HG03280 (cell line): ENCODE results near the gene SPG11.
"Not testable (repeated sequence)": the region's sequence is repeated elsewhere in the genome, so short reads cannot be mapped to it uniquely, and the experiment has no call there.

ENCODE experiments used
- ATAC-seq: cut with Tn5 transposase; IDR thresholded peaks from one replicate; pipeline ENCODE4 v1.9.1; 2021; ENCODE audit warnings: mild to moderate bottlenecking, moderate library complexity; ENCODE audit not compliant: unreplicated experiment

The SPG11 gene

GRCh38 chr15:44565387-44566154 is 97.9 kb downstream of the SPG11 start:
- no peak for ATAC-seq

GRCh38 chr15:44560926-44561325 is 102.5 kb downstream of the SPG11 start:
- ATAC-seq = not testable (repeated sequence)

DNA sequence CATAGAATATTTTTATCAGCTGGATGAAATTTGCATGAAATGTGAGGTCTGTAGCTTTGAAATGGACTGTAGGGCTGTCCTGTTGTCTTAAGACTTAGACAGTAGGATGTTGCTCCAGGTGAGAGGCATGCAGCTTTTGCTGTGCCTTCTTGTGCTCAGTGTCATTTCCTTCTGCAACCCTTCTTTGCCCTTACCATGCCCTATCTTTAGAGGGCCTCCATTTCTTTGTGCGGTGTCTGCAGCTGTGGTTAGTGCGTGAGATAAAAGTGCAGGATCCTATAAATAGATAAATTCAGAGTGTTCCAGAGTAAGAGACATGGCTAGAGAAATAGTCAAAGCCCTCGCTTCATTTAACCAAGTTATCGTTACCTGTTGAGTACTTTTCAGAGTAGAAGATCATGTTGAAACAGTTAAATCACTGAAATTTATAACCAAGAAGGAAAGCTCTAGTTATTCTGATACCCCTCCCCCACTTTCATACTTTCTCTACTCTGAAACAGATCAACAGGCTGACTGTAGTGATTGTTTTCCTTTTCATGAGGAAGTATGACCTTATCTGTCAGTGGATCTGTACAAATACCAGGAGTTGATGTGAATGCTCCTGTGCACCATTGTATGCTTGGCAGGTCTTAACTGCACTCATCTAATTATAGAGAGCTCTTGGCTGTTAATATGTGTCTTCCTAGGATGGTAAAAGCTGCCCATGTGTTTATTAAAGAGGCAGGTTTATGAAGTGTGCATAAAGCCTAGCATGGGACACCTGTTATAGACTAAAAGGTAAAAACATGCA is 108.3 kb downstream of the SPG11 start:
- no peak for ATAC-seq

DNA sequence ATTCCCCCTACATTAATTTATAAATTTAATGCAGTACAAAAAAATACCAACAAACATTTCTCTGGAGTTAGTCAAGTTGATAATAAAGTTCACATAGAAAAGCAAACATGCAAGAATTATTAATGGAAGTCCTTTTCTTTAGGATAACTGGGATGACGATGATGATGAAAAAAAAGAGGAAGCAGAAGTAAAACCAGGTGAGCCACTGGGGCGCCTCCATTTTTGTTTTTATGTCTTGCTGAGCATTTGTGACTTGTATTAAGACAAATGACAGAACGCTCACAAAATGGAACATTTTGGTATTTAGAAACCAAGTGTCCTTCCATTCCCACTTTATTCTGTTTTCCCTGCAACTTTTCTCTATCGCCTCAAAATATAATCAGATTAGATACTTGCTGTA is 112.7 kb downstream of the SPG11 start:
- ATAC-seq = no peak

DNA sequence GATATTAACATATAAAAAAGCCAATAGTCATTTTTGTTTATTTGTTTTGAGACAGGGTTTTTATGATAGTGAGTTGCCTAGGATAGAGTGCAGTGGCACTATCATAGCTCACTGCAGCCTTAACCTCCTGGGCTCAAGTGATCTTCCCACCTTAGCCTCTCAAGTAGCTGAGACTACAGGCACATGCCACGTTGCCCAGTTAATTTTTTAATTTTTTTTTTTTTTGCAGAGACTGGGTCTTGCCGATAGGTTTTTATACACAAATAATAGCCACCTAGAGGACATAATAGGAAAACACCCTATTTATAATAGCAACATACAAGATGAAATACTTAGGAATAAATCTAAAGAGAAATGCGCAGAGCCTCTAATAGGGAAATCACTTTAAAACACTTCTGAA is 113.2 kb downstream of the SPG11 start:
- ATAC-seq = no peak

DNA sequence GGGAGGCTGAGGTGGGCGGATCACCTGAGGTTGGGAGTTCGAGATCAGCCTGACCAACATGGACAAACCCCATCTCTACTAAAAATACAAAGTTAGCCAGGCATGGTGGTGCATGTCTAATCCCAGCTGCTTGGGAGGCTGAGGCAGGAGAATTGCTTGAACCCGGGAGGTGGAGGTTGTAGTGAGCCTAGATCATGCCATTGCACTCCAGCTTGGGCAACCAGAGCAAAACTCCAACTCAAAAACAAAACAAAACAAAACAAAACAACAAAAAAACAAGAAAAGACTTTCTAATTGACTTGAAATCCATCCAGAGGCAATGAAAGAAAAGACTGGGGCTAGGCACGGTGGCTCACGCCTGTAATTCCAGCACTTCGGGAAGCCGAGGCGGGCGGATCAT is 114.3 kb downstream of the SPG11 start:
- ATAC-seq = not testable (repeated sequence)

GRCh38 chr15:44545913-44546802 is 117.3 kb downstream of the SPG11 start:
- peak; percentile 64 for ATAC-seq

DNA sequence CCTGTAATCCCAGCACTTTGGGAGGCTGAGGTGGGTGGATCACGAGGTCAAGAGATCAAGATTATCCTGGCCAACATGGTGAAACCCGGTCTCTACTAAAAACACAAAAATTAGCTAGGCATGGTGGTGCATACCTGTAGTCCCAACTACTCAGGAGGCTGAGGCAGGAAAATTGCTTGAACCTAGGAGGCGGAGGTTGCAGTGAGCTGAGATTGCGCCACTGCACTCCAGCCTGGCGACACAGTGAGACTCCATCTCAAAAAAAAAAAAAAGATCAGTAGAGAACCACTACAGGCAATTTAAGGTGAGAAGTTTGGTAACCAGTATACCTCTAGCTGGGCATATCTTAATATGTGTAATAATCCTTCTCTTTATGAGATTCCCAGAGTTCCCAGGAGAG is 118.7 kb downstream of the SPG11 start:
- ATAC-seq = not testable (repeated sequence)

GRCh38 chr15:44542596-44542995 is 120.9 kb downstream of the SPG11 start:
- ATAC-seq = no peak

DNA sequence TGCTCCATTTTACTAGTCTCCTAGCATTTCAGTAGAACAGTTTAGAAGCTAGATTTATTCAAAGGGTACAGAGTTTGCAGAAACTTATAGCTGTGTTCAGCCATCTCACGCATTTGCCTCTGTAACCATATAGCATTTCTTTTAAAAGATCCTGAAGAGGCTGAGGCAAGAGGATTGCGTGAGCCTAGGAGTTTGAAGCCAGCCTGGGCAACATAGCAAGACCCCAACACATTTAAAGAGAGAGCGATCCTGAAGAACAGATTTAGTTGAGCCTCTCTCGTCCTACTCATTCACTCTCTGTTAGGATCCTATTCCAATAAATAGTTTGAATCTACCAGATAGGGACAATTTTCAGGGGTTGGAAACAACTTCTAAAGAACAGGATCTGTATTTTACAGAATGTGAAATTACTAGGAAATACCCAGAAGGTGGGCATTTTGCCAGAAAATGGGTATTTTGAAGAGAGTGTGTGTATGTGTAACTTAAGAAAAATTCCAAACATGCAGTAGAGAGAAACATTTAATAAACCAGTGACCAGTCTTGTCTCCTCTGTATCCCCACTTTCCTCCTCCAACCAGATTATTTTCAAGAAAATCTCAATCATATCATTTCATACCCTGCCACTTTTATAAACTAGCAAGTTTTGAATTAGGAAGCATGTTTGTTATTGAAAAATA is 122.0 kb downstream of the SPG11 start:
- no peak for ATAC-seq

DNA sequence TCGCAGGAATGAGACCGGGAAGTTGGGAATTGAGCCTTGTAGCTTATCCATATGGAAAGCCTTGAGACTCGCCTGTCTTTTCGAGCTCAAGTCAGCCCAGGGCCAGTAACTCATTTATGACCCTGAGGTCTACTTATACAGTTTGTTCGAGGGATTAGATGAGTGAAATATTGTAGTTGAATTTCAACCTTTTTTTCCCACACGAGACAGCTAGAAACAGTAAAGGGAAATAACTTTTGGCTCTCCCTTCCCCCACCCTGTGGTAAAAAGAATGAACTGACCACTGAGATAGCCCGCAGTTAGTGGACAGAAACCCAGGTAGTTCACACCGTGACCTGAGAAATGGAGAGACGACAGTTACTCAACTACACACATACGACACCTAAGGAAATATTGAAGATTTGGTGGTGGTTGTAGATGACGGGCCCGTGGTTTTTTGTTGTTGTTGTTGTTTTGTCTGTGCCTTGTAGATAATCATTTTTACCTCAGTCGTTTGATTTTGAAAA is 125.7 kb downstream of the SPG11 start:
- no peak for ATAC-seq

GRCh38 chr15:44536962-44537734 is 126.3 kb downstream of the SPG11 start, which contains the start of gene EIF3J:
Gene EIF3J (plus strand): TSS chr15:44537147. CDS start chr15:44537195, 48 bp downstream.
- peak; percentile 85 for ATAC-seq

GRCh38 chr15:44536302-44536961 is 127.0 kb downstream of the SPG11 start:
- ATAC-seq = peak; percentile 54

DNA sequence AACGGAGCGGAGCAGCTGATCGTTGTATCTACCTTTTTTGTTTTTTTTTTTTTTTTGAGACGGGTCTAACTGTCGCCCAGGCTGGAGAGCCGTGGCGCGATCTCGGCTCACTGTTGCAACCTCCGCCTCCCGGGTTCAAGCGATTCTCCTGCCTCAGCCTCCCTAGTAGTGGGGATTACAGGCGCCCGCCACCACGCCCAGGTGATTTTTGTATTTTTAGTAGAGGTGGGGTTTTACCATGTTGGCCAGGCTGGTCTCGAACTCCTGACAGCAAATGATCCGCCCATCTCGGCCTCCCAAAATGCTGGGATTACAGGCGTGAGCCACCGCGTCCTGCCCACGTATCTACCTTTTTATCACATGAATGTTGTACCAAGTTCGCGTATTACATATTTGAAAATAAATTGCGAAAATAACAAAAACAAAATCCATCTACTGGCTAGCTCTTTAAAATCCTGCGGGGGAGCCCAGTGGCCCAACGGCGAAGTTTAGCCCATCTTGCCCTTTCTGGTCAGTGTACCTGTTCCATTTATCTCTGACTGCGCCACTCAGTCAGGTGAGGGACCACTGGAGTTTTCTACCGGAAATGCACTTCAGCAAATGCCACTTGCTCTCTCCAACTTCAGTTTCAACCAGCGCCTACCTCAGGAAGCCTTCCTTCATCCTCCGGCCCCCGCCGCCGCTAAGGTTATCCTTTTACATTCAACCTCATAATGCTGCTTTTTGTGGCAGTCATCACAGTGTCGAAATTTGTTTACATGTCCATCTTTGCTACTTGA is 127.8 kb downstream of the SPG11 start:
- ATAC-seq = no peak

DNA sequence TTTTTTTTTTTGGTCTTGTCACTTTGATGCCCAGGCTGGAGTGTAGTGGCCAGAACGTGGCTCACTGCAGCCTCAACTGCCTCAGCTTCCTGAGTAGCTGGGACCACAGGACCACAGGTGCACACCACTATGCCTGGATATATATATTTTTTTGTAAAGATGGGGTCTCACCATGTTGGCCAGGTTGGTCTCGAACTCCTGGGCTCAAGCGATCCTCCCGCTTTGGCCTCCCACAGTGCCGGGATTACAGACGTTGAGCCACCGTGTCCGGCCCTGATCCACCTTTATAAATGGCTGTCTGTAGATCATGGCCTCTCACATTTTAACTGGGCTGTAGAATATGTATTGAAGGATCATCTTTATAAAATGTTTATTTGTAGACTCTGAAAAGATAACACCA is 128.4 kb downstream of the SPG11 start:
- ATAC-seq = no peak

DNA sequence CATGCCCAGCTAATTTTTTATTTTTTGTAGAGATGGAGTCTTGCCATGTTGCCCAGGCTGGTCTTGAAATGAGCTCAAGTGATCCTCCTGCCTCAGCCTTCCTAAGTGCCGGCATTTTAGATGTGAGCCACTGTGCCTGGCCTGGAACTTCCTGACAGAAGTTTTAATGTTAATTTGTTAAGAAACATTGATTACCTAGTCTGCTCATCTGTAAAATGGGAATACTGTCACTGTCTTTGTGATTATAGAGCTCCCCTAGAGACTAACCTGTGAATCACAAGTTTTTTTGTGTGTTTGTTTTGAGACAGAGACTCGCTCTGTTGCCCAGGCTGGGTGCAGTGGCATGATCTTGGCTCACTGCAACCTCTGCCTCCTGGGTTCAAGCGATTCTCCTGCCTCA is 130.8 kb downstream of the SPG11 start:
- ATAC-seq = no peak

DNA sequence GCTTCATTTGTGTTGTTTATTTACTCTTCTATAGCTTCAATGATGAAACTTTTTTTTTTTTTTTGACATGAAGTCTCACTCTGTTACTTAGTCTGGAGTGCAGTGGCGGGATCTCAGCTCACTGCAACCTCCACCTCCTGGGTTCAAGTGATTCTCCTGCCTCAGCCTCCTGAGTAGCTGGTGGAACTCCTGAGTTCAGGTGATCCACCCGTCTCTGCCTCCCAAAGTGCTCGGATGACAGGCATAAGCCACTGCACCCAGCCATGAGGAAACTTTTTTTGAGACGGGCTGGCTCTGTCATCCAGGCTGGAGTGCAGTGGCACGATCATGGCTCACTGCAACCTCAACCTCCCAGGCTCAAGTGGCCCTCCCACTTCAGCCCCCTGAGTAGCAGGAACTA is 131.2 kb downstream of the SPG11 start:
- ATAC-seq = not testable (repeated sequence)

GRCh38 chr15:44530653-44531052 is 132.8 kb downstream of the SPG11 start:
- no peak for ATAC-seq
